ENCODE measurements around the gene RPS6KA6. TPM values are rescaled to one million over a fixed set of nuclear protein-coding genes. Genes with fewer than 3 reads are reported as not detected.

Gene RPS6KA6
- total RNA-seq: 3.5 and 4.0 TPM in 2 replicates

DNA sequence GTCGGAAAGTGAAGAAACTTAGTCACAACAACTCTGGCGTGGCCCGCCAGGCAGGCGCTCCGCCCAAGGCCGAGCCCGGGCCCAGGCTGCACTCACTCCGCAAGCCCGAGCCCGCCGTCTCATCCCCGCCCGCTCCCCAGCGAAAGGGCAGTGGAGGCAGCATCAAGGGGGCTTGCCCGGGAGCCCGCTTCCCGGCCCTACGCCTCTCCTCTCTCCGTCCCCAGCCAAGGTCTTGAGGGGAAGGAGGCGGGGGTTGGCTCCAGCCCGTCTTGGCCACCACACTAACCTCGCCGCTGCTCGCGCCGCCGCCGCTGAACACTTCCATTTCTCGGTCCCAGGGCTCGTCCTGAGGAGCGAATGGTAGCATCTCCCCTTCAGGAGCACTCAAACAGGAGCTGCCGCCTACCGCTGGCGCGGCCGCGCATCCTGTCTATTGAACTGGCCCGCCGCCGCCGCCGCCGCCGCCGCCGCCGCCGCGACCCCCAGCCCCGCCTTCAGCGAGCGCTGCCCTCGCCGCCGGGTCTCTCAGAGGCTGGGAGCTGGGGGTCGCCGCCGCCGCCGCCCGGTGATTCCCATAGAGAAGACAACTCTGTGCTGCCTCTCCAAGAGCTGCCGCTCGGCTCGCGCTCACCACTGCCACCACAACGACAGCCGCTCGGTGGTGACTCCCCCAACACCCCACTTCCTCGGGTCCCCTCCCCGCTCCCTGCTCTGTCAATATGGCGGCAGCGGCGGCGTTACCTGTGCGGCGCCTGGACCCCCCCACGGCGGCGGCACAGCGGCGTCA is at the start of gene RPS6KA6:
TSS of gene RPS6KA6 (minus strand) at position 667 of the 787 bp plus-strand sequence. CDS start at position 367, 300 bp downstream.
- Histone ChIP-seq H3K4me3 (ENCODE audit: insufficient read depth, low read length) (peak within 1 kb of the TSS; percentile 77), H3K27ac (ENCODE audit: low read depth, low read length) (peak within 1 kb of the TSS; percentile 42), H3K4me2 (ENCODE audit: insufficient read depth, low read length) (peak within 1 kb of the TSS; percentile 89), H2AFZ (ENCODE audit: low read length) (peak within 1 kb of the TSS; percentile 68), H3K4me1 (ENCODE audit: insufficient read depth, low read length) (no peaks in the 10 kb centered on the region), H3K79me2 (ENCODE audit: insufficient read depth, low read length) (peaks cover 7% of the 10 kb centered on the region), H4K20me1 (ENCODE audit: insufficient read depth, low read length) (no peaks in the 10 kb centered on the region), H3K36me3 (ENCODE audit: insufficient read depth, low read length) (no peaks in the 10 kb centered on the region), H3K9me3 (ENCODE audit: low read depth, low read length) (no peaks in the 10 kb centered on the region), H3K27me3 (ENCODE audit: insufficient read depth, low read length) (no peaks in the 10 kb centered on the region)
- TF ChIP-seq, protein P1, sequence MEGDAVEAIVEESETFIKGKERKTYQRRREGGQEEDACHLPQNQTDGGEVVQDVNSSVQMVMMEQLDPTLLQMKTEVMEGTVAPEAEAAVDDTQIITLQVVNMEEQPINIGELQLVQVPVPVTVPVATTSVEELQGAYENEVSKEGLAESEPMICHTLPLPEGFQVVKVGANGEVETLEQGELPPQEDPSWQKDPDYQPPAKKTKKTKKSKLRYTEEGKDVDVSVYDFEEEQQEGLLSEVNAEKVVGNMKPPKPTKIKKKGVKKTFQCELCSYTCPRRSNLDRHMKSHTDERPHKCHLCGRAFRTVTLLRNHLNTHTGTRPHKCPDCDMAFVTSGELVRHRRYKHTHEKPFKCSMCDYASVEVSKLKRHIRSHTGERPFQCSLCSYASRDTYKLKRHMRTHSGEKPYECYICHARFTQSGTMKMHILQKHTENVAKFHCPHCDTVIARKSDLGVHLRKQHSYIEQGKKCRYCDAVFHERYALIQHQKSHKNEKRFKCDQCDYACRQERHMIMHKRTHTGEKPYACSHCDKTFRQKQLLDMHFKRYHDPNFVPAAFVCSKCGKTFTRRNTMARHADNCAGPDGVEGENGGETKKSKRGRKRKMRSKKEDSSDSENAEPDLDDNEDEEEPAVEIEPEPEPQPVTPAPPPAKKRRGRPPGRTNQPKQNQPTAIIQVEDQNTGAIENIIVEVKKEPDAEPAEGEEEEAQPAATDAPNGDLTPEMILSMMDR (IDR thresholded peaks at IDR 0.05; ENCODE audit: extremely low read depth, low read depth, low read length): no peak
- DNase-seq (ENCODE audit: insufficient read length, low spot score, missing footprints): peak; percentile 74

DNA sequence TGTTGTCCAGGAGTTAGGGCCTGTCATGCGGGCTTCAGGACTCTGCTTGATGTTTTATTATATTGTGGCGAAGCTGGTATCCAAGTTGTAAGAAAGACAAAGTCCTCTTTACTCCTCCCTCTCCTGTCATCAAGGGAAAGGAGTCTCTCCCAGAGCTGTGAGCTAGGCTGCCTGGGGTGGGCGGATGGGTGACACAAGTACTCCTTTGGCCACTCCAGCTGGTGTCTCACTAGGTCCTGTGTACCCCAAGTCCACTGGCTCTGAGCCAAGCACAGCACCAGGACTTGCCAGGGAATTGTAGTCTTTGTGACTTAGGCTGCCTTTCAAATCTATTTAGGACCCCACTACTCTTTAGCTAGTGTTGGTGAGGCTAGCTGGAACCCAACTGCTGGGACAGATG is 36.7 kb upstream of the RPS6KA6 start:
- H4K20me1 ChIP-seq (ENCODE audit: insufficient read depth, low read length): no peaks in the 10 kb centered on the region
- TF ChIP-seq, protein P1 (IDR thresholded peaks at IDR 0.05; ENCODE audit: extremely low read depth, low read depth, low read length): no peak
- no peak overlapping the region for H3K27ac ChIP-seq (ENCODE audit: low read depth, low read length)
- no peak overlapping the region for H3K4me3 ChIP-seq (ENCODE audit: insufficient read depth, low read length)
- H3K9me3 ChIP-seq (ENCODE audit: low read depth, low read length): no peaks in the 10 kb centered on the region
- no peak for DNase-seq (ENCODE audit: insufficient read length, low spot score, missing footprints)
- H3K79me2 ChIP-seq (ENCODE audit: insufficient read depth, low read length): no peaks in the 10 kb centered on the region
- no peak overlapping the region for H2AFZ ChIP-seq (ENCODE audit: low read length)
- H3K4me2 ChIP-seq (ENCODE audit: insufficient read depth, low read length): no peak overlapping the region
- no peaks in the 10 kb centered on the region for H3K36me3 ChIP-seq (ENCODE audit: insufficient read depth, low read length)
- no peaks in the 10 kb centered on the region for H3K4me1 ChIP-seq (ENCODE audit: insufficient read depth, low read length)
- no peaks in the 10 kb centered on the region for H3K27me3 ChIP-seq (ENCODE audit: insufficient read depth, low read length)

DNA sequence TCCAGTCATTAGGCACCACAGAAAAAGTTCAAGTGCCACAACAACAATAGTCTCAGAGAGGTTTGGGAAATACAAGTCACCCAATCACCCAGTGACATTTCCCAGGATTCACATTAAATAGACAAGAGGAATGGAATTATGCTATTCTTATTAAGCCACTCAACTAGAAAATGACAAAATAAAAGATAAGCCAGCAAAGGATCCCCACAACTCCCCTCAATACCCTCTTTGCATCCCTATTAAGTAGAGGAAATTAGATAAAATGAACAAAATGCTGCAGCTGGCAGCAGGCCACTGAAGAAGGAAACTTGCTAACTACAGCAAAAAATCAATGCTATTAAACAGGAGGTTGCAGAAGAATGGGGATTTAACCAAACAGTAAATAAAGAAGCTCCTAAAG is 35.3 kb upstream of the RPS6KA6 start:
- TF ChIP-seq, protein P1 (IDR thresholded peaks at IDR 0.05; ENCODE audit: extremely low read depth, low read depth, low read length): no peak
- no peaks in the 10 kb centered on the region for H3K27me3 ChIP-seq (ENCODE audit: insufficient read depth, low read length)
- no peaks in the 10 kb centered on the region for H3K79me2 ChIP-seq (ENCODE audit: insufficient read depth, low read length)
- H3K36me3 ChIP-seq (ENCODE audit: insufficient read depth, low read length): no peaks in the 10 kb centered on the region
- H2AFZ ChIP-seq (ENCODE audit: low read length): no peak overlapping the region
- H3K4me1 ChIP-seq (ENCODE audit: insufficient read depth, low read length): no peaks in the 10 kb centered on the region
- H3K9me3 ChIP-seq (ENCODE audit: low read depth, low read length): no peaks in the 10 kb centered on the region
- no peak for DNase-seq (ENCODE audit: insufficient read length, low spot score, missing footprints)
- no peaks in the 10 kb centered on the region for H4K20me1 ChIP-seq (ENCODE audit: insufficient read depth, low read length)
- H3K4me2 ChIP-seq (ENCODE audit: insufficient read depth, low read length): no peak overlapping the region
- no peak overlapping the region for H3K4me3 ChIP-seq (ENCODE audit: insufficient read depth, low read length)
- no peak overlapping the region for H3K27ac ChIP-seq (ENCODE audit: low read depth, low read length)

DNA sequence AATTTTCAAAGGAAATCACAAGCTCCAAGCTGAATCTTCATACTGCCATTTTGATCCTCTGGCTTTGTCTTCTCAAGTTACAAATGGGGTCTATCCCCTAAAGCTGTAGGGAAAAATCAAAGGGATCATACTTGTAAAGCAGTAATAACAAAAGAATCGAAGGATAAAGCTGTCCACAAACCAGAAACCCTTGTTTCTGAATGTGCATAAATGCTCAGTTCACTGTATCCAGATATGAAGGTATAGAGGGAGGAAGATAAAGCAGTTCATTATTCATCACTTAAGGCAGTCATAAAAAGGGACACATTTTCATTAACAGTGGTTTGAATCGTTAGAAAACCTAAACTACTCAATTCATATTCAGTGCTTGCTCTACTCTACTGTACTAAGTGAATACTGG is 33.2 kb upstream of the RPS6KA6 start:
- Histone ChIP-seq H2AFZ (ENCODE audit: low read length) (no peak overlapping the region), H3K79me2 (ENCODE audit: insufficient read depth, low read length) (no peaks in the 10 kb centered on the region), H3K27ac (ENCODE audit: low read depth, low read length) (no peak overlapping the region), H3K36me3 (ENCODE audit: insufficient read depth, low read length) (no peaks in the 10 kb centered on the region), H4K20me1 (ENCODE audit: insufficient read depth, low read length) (no peaks in the 10 kb centered on the region), H3K4me2 (ENCODE audit: insufficient read depth, low read length) (no peak overlapping the region), H3K4me1 (ENCODE audit: insufficient read depth, low read length) (no peaks in the 10 kb centered on the region), H3K27me3 (ENCODE audit: insufficient read depth, low read length) (no peaks in the 10 kb centered on the region), H3K9me3 (ENCODE audit: low read depth, low read length) (no peaks in the 10 kb centered on the region), H3K4me3 (ENCODE audit: insufficient read depth, low read length) (no peak overlapping the region)
- no peak for DNase-seq (ENCODE audit: insufficient read length, low spot score, missing footprints)
- TF ChIP-seq, protein P1 (IDR thresholded peaks at IDR 0.05; ENCODE audit: extremely low read depth, low read depth, low read length): no peak
